ENCODE measurements around the gene FGF8. TPM values are rescaled to one million over a fixed set of nuclear protein-coding genes. Genes with fewer than 3 reads are reported as not detected.

FGF8 gene
- total and polyA plus RNA-seq, 2 of the 13 experiments (the other 11 are each of a cell fraction or from before 2014, with no cell fraction given): not detected

DNA sequence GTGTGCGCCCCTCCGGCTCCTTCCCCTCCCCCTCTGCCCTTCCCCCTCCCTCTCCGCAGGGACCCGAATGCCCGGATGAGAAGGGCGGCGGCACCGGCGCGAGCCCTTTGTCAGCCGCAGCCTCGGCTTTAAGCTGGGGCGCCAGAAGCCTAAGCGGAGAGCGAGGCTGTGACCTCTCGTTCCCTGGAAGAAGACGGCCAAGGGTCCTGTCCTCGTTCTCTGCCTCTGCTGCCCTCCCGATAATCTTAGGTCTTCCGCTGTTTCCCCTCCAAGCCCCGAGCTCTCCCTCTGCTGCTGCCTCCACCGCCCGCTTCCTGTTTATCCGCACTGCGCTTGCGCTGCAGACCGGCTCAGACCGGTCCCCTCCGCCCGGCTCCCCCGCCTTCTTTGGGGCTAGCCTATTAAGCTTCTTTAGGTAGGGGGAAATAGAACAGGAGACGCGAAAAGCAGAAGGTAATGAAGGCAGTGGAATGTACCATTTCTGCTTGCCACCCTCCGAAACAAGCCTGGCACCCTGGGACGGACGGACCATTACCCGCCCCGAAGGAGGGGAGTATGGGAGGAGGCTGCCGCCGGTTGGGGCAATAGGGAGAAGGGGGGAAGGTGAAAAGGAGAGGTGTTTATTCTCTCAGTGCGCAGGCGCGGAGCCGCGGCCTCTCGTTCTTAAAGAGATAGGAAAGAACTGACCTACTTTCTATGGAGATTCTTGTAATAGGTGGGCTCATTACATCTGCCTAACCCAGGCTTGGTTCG, 42.4 kb upstream of the FGF8 start, which contains the start of gene OGA (continued):
- TF ChIP-seq FOXP1 (IDR thresholded peaks at IDR 0.05) (no peak), FOXP1 (CRISPR knock-in tag; IDR thresholded peaks at IDR 0.05) (0 out of 2 replicates have a peak, but pooled peaks have one; percentile 35), RAD21 (CRISPR knock-in tag; IDR thresholded peaks at IDR 0.05) (peak; percentile 23; the same call in 1 of the 2 replicates), NFKBIZ (CRISPR knock-in tag; IDR thresholded peaks at IDR 0.05) (no peak), ZNF816 (CRISPR knock-in tag; IDR thresholded peaks at IDR 0.05; ENCODE audit: borderline replicate concordance) (peak; percentile 82; the same call in 1 of the 2 replicates), KDM3A (CRISPR knock-in tag; IDR thresholded peaks at IDR 0.05; ENCODE audit: low read depth) (no peak), FOXA1 (IDR thresholded peaks at IDR 0.05) (no peak), FOXA1 (CRISPR knock-in tag; IDR thresholded peaks at IDR 0.05) (peak; percentile 63), SMAD3 (CRISPR knock-in tag; IDR thresholded peaks at IDR 0.05) (0 out of 2 replicates have a peak, but pooled peaks have one; percentile 32), ZNF569 (CRISPR knock-in tag; IDR thresholded peaks at IDR 0.05; ENCODE audit: borderline replicate concordance) (no peak; the same call in 1 of the 2 replicates), YEATS4 (CRISPR knock-in tag; IDR thresholded peaks at IDR 0.05; ENCODE audit: borderline replicate concordance) (peak; percentile 69), ZNF431 (CRISPR knock-in tag; IDR thresholded peaks at IDR 0.05; ENCODE audit: borderline replicate concordance, low read depth) (peak; percentile 58; the same call in 1 of the 2 replicates), MEF2D (CRISPR knock-in tag; IDR thresholded peaks at IDR 0.05) (peak; percentile 79; the same call in 1 of the 2 replicates), U2AF1 (optimal IDR thresholded peaks at IDR 0.05; ENCODE audit: low read depth, low read length) (no peak)
- TF ChIP-seq, protein P1, sequence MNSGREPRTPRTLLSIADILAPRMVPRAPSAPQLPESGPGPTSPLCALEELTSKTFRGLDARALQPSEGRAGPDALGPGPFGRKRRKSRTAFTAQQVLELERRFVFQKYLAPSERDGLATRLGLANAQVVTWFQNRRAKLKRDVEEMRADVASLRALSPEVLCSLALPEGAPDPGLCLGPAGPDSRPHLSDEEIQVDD (CRISPR knock-in tag; IDR thresholded peaks at IDR 0.05; ENCODE audit: borderline replicate concordance): no peak
- TF ChIP-seq, protein P2, sequence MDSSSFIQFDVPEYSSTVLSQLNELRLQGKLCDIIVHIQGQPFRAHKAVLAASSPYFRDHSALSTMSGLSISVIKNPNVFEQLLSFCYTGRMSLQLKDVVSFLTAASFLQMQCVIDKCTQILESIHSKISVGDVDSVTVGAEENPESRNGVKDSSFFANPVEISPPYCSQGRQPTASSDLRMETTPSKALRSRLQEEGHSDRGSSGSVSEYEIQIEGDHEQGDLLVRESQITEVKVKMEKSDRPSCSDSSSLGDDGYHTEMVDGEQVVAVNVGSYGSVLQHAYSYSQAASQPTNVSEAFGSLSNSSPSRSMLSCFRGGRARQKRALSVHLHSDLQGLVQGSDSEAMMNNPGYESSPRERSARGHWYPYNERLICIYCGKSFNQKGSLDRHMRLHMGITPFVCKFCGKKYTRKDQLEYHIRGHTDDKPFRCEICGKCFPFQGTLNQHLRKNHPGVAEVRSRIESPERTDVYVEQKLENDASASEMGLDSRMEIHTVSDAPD (CRISPR knock-in tag; IDR thresholded peaks at IDR 0.05): no peak
- TF ChIP-seq, protein P3, sequence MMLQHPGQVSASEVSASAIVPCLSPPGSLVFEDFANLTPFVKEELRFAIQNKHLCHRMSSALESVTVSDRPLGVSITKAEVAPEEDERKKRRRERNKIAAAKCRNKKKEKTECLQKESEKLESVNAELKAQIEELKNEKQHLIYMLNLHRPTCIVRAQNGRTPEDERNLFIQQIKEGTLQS (CRISPR knock-in tag; IDR thresholded peaks at IDR 0.05): no peak
- TF ChIP-seq, protein P4, sequence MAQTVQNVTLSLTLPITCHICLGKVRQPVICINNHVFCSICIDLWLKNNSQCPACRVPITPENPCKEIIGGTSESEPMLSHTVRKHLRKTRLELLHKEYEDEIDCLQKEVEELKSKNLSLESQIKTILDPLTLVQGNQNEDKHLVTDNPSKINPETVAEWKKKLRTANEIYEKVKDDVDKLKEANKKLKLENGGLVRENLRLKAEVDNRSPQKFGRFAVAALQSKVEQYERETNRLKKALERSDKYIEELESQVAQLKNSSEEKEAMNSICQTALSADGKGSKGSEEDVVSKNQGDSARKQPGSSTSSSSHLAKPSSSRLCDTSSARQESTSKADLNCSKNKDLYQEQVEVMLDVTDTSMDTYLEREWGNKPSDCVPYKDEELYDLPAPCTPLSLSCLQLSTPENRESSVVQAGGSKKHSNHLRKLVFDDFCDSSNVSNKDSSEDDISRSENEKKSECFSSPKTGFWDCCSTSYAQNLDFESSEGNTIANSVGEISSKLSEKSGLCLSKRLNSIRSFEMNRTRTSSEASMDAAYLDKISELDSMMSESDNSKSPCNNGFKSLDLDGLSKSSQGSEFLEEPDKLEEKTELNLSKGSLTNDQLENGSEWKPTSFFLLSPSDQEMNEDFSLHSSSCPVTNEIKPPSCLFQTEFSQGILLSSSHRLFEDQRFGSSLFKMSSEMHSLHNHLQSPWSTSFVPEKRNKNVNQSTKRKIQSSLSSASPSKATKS (CRISPR knock-in tag; IDR thresholded peaks at IDR 0.05): no peak
- TF ChIP-seq, protein P5, sequence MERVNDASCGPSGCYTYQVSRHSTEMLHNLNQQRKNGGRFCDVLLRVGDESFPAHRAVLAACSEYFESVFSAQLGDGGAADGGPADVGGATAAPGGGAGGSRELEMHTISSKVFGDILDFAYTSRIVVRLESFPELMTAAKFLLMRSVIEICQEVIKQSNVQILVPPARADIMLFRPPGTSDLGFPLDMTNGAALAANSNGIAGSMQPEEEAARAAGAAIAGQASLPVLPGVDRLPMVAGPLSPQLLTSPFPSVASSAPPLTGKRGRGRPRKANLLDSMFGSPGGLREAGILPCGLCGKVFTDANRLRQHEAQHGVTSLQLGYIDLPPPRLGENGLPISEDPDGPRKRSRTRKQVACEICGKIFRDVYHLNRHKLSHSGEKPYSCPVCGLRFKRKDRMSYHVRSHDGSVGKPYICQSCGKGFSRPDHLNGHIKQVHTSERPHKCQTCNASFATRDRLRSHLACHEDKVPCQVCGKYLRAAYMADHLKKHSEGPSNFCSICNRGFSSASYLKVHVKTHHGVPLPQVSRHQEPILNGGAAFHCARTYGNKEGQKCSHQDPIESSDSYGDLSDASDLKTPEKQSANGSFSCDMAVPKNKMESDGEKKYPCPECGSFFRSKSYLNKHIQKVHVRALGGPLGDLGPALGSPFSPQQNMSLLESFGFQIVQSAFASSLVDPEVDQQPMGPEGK (CRISPR knock-in tag; IDR thresholded peaks at IDR 0.05): peak; percentile 72
- TF ChIP-seq, protein P6, sequence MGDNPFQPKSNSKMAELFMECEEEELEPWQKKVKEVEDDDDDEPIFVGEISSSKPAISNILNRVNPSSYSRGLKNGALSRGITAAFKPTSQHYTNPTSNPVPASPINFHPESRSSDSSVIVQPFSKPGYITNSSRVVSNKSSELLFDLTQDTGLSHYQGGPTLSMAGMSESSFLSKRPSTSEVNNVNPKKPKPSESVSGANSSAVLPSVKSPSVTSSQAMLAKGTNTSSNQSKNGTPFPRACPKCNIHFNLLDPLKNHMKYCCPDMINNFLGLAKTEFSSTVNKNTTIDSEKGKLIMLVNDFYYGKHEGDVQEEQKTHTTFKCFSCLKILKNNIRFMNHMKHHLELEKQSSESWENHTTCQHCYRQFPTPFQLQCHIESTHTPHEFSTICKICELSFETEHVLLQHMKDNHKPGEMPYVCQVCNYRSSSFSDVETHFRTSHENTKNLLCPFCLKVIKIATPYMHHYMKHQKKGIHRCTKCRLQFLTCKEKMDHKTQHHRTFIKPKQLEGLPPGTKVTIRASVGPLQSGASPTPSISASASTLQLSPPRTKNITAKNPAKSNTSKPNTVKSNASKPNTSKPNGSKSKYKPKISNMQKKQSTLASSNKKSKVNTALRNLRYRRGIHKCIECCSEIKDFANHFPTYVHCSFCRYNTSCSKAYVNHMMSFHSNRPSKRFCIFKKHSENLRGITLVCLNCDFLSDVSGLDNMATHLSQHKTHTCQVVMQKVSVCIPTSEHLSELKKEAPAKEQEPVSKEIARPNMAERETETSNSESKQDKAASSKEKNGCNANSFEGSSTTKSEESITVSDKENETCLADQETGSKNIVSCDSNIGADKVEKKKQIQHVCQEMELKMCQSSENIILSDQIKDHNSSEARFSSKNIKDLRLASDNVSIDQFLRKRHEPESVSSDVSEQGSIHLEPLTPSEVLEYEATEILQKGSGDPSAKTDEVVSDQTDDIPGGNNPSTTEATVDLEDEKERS (CRISPR knock-in tag; IDR thresholded peaks at IDR 0.05): peak; percentile 36; the same call in 1 of the 2 replicates
